Fibroblast of lung (primary cell): Measurements from ENCODE around the gene ARID2.

Experiments used
- CTCF ChIP-seq, 2 donors: IDR thresholded peaks in 1 of 2; conservative IDR thresholded peaks in 1 of 2; 1 replicate in 1 of 2; 2 replicates in 1 of 2; pipeline ENCODE4 v1.5.1; 2011 to 2012; ENCODE audit warnings: low read length in 2 of 2, control low read depth in 1 of 2, inconsistent platforms in 1 of 2, low read depth in 1 of 2, mild to moderate bottlenecking in 1 of 2
- EZH2 ChIP-seq: IDR thresholded peaks from 2 replicates; pipeline ENCODE4 v1.5.1; 2012; ENCODE audit warnings: low read length, control low read depth, mild to moderate bottlenecking; ENCODE audit errors: missing control alignments

DNA sequence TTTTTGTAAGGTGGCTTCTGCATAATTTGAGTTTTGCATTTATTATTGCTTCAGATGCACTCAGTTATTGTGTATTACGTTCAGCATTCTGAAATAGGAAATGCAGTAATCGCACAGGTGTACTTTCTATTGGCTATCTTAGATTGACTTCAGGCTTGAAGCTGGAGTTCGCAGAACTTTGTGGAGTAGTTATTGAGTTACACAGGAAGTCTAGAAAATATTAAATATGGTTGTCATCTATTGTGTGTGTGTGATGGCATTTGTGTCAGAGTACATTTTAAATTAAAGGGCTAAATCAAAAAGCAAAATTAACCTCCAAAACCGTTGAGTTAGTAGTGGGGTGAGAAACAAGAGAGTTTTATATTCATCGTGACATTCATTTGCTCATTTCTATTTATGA, 2.7 kb downstream of the ARID2 start:
- TF ChIP-seq CTCF (conservative IDR thresholded peaks at IDR 0.05 in 1 of 2, IDR thresholded peaks at IDR 0.05 in 1 of 2; ENCODE audit: low read depth in 1 of 2, low read length in 2 of 2) (no peak), EZH2 (no peak)
